Left ventricle myocardium inferior (tissue), 1 donor: ENCODE measurements around the gene KCNIP3. TPM values are rescaled to one million over a fixed set of nuclear protein-coding genes. Genes with fewer than 3 reads are reported as not detected.

ENCODE experiments used
- DNase-seq: peaks from one replicate; pipeline ENCODE4 v3.0.0-alpha.2; 2020
- H3K27ac ChIP-seq: fragments of 200-600 bp; replicated peaks from 2 replicates; pipeline ENCODE4 v1.8.0; 2021
- H3K27me3 ChIP-seq: fragments of 200-600 bp; 2 replicates; pipeline ENCODE4 v1.8.0; 2021; ENCODE audit warnings: low read depth
- H3K36me3 ChIP-seq: fragments of 200-600 bp; 2 replicates; pipeline ENCODE4 v1.8.0; 2021
- H3K4me1 ChIP-seq: fragments of 200-600 bp; 2 replicates; pipeline ENCODE4 v1.8.0; 2021
- H3K4me3 ChIP-seq: fragments of 200-600 bp; 2 replicates; pipeline ENCODE4 v1.8.0; 2021; ENCODE audit warnings: mild to moderate bottlenecking, moderate library complexity
- H3K9me3 ChIP-seq: fragments of 200-600 bp; replicated peaks from 2 replicates; pipeline ENCODE4 v1.8.0; 2021
- intact Hi-C: fragments of 100-400 bp; cut with micrococcal nuclease; formaldehyde crosslinking; loops from one replicate; pipeline ENCODE4 v1.11.0; 2022
- total RNA-seq: library from RNA; stranded (reverse); fragmentation: NEBNext Ultra II Directional; extraction: Animal tissue kit (Norgen Biotek cat#: 25700); gene quantifications from one replicate; pipeline ENCODE4 v1.2.1, GENCODE V29; 2021
- TF ChIP-seq, protein P1 (sequence below): fragments of 200-600 bp; IDR thresholded peaks from 2 replicates; pipeline ENCODE4 v1.8.0; 2021; ENCODE audit warnings: antibody characterized with exemption, mild to moderate bottlenecking, borderline replicate concordance
- donor health status: DM: no; HTN: yes; CAD: no; lungs with severe emphysema.

Gene KCNIP3
- total RNA-seq, 1 donor from 2014 or later, result 4.6 TPM

DNA sequence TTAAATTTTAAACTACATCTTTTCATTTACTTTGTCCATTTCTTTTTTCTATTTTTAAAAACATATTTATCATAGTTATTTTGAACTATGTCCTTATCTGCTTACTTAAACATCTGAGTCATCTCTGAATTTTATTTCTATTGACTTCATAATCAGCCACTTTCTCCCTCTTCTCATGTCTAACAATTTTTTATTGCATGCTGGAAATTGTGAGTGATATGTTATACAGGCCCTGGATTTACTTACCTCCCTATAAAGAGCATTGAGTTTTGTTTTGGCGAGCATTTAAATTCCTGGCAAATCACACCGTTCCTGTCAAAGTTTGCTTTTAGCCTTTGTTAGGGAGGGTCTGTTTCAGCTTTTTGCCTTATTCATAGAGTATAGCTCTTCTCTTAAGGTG lies 39.3 kb downstream of the KCNIP3 start:
- H3K27ac ChIP-seq, result no peak overlapping the region
- H3K9me3 ChIP-seq, result no peaks in the 10 kb centered on the region
- H3K4me3 ChIP-seq, result no peak overlapping the region
- intact Hi-C loops, result no loop called here
- no peaks in the 10 kb centered on the region for H3K36me3 ChIP-seq
- no peak for DNase-seq
- TF ChIP-seq, protein P1, sequence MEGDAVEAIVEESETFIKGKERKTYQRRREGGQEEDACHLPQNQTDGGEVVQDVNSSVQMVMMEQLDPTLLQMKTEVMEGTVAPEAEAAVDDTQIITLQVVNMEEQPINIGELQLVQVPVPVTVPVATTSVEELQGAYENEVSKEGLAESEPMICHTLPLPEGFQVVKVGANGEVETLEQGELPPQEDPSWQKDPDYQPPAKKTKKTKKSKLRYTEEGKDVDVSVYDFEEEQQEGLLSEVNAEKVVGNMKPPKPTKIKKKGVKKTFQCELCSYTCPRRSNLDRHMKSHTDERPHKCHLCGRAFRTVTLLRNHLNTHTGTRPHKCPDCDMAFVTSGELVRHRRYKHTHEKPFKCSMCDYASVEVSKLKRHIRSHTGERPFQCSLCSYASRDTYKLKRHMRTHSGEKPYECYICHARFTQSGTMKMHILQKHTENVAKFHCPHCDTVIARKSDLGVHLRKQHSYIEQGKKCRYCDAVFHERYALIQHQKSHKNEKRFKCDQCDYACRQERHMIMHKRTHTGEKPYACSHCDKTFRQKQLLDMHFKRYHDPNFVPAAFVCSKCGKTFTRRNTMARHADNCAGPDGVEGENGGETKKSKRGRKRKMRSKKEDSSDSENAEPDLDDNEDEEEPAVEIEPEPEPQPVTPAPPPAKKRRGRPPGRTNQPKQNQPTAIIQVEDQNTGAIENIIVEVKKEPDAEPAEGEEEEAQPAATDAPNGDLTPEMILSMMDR, result no peak
- H3K4me1 ChIP-seq, result no peaks in the 10 kb centered on the region
- peaks cover 33% of the 10 kb centered on the region for H3K27me3 ChIP-seq

DNA sequence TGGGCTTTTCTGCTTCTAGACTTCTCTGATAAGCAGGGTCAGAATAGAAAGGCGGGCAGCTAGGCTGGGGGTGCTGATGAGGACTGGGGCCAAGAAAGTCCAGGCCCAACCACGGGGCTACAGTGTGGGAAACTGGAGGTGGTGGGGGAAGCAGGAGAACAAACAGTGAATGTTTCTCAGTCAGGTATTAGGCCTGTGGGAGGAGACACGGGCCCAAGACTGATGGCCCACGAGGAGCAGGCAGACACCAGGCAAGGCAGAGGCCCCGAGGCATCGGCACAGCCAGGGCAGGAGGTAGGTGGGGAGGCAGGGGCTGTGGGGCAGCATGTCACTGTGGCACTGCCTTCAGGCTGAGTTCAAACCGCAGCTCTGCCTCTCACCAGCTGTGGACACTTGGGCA lies 40.7 kb downstream of the KCNIP3 start:
- peak; percentile 7 for DNase-seq
- Histone ChIP-seq H3K9me3 (no peaks in the 10 kb centered on the region), H3K27ac (no peak overlapping the region), H3K4me3 (no peak overlapping the region), H3K4me1 (no peaks in the 10 kb centered on the region), H3K27me3 (peaks cover 47% of the 10 kb centered on the region), H3K36me3 (no peaks in the 10 kb centered on the region)
- intact Hi-C loops, result no loop called here
- TF ChIP-seq, protein P1, result no peak

DNA sequence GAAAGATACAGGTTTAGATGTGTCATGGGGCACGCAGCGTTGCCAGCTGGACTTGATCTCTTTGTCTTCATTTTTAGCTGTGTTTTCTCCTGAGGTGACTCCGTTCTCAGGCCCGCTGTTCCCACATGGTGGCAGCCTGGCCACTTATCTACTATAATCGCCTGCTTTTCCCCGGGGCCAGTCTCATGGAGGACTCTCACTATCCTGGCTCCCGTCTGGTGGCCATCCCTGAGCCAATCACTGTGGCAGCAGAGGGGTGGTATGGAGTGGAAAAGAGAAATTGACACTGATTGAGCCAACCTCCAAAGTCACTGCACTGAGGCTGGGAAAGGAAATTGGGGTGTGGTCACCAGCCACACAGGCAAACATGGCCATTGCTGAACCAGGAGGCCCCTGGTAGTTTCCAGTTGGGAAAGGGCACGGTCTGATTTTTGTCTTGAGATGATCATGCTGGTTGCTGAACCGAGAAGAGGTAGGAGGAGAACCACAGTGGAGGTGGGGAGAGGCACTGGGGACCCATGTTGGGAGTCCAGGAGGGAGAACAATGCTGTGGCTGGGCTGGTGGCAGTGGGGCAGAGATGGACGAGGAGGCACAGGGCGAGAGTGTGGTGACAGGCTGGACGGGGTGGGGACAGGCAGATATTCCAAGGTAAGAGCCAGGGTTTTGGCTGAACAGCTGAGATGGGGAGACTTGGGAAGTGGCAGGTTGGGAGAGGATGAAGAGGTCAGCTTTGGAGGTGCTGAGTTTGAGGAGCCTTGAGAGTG lies 45.6 kb downstream of the KCNIP3 start:
- Histone ChIP-seq H3K9me3 (no peaks in the 10 kb centered on the region), H3K4me1 (peaks cover 23% of the 10 kb centered on the region), H3K36me3 (no peaks in the 10 kb centered on the region), H3K4me3 (no peak overlapping the region), H3K27me3 (peaks cover 74% of the 10 kb centered on the region), H3K27ac (no peak overlapping the region)
- TF ChIP-seq, protein P1, result no peak
- peak; percentile 9 for DNase-seq
- intact Hi-C loops, result no loop called here

DNA sequence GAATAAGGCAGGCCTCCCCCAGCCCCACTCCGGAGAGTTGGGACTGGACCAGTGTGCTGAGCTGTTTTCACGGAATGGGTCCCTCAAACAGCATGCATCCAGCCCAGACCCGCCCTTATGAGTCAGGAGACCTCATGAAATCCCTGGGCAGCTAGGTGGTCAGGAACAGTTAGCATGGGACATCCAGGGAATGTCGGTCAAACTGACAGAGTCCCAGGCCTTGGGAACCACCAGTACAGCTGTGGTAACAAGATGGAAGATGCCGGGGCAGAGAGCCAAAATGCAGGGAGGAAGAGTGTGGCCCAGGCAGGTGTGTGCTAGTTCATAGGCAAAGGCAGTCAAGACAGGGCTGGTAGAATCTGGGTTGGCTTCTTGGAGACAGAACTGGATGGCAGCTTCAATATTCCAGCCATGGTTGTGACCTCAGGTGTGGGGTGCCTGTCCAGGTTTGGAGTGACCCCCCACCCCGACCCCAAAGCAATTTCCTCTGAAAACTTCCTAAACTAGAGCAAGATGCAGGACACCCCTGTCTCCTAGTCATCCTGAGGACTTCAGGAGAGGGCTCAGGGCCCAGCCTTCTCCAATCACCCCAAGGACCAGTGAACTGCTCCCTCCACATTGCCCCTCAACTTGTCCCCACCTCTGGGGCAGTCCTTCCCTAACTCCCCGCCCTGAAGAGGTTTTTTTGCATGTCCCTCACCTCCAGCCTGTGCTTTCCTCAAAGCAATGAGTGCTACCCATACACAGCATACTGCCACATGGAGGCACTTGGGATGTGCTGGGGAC lies 46.5 kb downstream of the KCNIP3 start:
- H3K27ac ChIP-seq, result no peak overlapping the region
- H3K4me1 ChIP-seq, result peaks cover 30% of the 10 kb centered on the region
- peak; percentile 8 for DNase-seq

DNA sequence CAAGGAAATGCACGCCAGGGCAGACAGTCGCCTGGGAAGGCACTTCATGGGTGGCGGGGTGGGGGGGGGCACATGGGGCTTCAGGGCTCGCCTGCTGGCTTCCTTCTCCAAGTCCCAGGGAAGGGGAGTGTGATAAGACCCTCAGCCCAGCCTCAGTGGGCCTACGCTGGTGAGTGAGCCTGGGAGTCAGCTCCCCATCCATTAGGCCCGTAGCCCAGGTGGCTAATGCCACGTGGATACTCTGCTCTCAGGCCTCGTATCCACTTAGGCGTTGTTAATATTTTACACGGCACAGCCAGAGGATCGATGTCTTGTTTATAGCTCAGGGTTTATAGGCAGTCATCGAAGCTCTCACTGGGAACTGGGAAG lies 47.1 kb downstream of the KCNIP3 start:
- H3K27ac ChIP-seq, result no peak overlapping the region
- H3K27me3 ChIP-seq, result peaks cover 60% of the 10 kb centered on the region
- H3K36me3 ChIP-seq, result no peaks in the 10 kb centered on the region
- intact Hi-C loops, result no loop called here
- TF ChIP-seq, protein P1, result no peak
- peaks cover 30% of the 10 kb centered on the region for H3K4me1 ChIP-seq
- no peak for DNase-seq
- no peaks in the 10 kb centered on the region for H3K9me3 ChIP-seq
- H3K4me3 ChIP-seq, result no peak overlapping the region

More for the DNA sequence above, 46.5 kb downstream of the KCNIP3 start:
- Histone ChIP-seq H3K36me3 (no peaks in the 10 kb centered on the region), H3K9me3 (no peaks in the 10 kb centered on the region), H3K4me3 (no peak overlapping the region), H3K27me3 (peaks cover 66% of the 10 kb centered on the region)
- intact Hi-C loops, result no loop called here
- TF ChIP-seq, protein P1, result no peak
